HL-60/S4 treated with retinoic acid at 250 ng/mL for 4 days and 3 days (cell line): ENCODE measurements around the gene UCP3.

Experiments
- in situ Hi-C: fragments of 300-500 bp; cut with MboI; formaldehyde crosslinking; loops from 2 replicates; pipeline ENCODE4 v1.7.0; 2022; ENCODE audit warnings: low sequenced_read_pairs

UCP3 gene, protein sequence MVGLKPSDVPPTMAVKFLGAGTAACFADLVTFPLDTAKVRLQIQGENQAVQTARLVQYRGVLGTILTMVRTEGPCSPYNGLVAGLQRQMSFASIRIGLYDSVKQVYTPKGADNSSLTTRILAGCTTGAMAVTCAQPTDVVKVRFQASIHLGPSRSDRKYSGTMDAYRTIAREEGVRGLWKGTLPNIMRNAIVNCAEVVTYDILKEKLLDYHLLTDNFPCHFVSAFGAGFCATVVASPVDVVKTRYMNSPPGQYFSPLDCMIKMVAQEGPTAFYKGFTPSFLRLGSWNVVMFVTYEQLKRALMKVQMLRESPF

DNA sequence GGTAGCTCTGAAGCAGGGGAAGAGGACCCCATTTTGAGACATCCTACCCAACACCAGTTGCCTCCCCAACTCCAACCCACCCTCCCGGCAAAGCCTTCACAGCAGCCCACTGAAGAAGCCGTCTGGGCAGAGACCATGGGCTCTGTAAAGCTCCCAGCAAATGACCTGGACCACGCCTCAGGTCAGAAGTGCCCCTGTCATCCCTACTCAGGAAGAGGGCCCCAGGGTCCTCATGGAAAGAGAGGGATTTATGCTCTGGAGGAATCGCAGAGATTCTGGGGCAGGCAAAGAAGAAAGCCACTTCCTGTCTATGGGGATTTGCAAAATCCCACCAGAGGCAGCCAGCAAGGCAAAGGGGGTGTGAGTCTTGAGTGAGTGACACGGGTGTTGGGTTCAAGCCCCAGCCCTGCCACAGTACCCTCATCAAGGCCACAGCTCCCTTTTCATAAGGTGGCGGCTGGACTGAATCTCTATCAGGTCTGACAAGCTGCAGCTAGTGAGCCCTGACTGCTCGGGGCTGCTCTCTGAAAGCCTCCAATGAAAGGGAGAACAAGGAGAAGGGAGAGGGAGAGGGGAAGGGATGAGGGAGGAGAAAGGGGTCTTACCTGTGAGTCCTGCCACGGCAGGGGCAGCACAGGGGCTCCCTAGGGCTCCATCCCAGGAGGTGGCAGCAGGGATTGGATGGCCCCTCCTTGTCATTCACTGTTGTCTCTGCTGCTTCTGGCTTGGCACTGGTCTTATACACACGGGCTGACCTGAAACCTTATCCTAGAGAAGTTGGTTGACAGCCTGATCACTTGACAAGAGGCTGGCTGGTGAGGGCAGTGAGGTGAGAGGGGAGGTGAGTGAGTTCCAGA lies at the start of gene UCP3:
Gene UCP3, minus strand, starts transcription at position 713 of the 857 bp plus-strand sequence. CDS start 2,043 bp downstream, outside the sequence.
- in situ Hi-C loops, result no loop called here

DNA sequence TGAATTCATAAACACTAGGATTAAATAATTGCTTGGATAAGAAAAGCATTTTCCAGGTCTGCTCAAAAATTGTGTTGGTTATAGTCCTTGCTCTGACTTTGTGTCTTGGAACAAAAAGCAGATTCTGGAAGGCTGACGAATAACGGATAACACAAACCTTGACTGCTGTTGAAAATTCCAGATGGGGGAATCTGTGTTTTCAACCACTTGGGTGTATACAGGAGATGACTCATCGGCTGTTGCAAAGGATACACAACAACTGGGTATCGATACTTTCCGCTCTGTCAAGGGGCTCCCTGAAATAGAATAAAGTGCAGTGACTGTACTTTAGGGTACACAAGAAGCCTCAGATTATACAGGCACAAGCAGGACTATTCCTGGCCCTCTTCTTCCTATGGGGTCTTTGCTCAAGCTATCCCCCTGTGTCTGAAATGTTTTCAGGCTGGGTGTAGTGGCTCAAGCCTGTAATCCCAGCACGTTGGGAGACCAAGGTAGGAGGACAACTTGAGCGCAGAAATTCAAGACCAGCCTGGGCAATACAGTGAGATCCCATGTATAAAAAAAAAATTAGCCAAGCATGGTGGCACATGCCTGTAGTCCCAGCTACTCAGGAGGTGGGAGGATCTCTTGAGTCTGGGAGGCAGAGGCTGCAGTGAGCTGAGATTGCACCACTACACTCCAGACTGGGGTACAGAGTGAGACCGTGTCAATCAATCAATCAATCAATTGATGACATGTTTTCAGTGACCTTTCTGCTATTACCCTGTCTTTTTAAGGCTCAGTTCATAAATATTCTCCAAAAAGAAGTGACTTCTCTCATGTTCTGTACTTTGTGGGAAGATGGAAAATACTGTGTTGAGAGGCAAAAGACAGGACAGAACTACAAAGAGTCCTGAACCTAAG lies 48.6 kb upstream of the UCP3 start:
- in situ Hi-C loops, result no loop called here

DNA sequence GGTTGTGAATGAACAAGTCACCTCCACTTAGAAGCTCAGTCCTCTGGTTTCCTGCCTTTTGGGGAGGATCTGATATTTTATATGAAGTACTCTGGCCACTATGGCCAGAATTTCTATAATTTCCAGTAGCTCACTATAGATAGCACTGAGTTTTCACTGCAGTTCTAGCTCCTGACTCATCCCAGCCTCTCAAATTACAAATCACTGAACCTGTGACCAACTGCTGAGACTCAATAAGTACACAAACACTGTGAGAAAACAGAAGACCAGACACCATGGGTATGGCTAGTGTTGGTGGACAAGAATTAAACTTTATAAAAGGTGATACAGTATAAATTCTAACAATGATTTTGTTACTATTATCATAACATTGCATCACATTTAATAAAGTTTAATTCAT lies 47.1 kb upstream of the UCP3 start:
- in situ Hi-C loops, result no loop called here

DNA sequence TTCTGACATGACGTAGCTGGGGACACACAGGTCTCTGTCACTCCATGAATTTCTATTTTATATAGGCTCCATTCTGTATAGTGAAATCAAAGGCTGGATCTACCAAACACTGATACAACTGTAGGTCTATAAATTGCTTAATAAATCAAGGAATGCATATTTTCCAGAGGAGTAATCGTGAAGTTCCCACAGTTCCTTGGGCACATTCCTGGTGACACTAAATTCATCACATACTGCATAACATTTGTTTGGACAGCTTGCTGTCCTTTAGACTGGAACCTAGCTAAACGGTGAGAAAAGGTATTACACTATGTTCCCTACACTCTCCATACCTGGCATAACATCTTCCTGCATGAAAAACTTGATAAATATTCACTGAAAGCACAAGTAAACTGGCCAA lies 41.6 kb upstream of the UCP3 start:
- in situ Hi-C loops, result no loop called here

DNA sequence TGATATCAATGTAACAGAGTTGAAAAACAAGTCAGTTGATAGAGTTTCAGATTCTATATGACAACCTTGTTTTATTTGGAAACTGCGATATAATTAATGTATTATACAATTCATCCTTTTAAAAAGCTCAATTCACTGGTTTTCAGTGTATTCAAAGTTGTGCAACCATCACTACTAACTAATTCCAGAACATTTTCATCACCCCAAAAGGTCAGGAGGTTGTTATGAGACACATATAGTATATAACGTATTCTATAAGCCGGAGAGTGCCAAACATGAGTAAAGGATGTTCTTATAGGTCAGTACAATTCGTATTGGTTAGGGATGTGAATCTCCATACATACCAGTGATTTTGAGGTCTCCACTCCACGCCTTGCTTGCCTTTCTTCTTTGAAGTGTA lies 40.1 kb upstream of the UCP3 start:
- in situ Hi-C loops, result no loop called here

DNA sequence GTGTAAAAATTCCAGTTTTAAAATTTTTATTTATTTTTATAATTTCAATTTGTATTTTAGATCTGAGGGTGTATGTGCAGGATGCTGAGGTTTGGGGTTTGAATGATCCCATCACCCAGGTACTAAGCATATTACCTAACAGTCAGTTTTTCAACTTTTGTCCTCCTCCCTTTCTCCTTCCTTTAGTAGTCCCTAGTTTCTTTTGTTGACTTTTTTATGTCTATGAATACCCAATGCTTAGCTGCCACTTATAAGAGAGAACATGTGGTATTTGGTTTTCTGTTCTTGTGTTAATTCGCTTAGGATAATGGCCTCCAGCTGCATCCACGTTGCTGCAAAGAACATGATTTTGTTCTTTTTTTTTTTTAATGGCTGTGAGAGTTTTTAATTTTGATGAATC lies 35.7 kb upstream of the UCP3 start:
- in situ Hi-C loops, result no loop called here

DNA sequence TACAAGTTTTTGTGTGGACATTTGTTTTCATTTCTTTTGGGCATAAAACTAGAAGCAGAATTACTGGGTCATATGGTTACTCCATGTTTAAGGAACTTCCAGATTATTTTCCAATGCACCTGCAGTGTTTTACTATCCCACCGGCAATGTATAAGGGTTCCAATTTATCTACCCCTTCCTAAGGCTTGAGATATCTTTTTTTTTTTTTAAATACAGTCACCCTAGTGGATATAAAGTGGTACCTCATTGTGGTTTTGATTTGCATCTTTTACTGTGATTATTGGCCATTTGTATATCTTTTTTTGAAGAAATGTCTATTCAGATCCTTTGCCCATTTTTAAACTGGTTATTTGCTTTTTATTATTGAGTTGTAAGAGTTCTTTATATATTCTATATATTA lies 34.6 kb upstream of the UCP3 start:
- in situ Hi-C loops, result no loop called here

DNA sequence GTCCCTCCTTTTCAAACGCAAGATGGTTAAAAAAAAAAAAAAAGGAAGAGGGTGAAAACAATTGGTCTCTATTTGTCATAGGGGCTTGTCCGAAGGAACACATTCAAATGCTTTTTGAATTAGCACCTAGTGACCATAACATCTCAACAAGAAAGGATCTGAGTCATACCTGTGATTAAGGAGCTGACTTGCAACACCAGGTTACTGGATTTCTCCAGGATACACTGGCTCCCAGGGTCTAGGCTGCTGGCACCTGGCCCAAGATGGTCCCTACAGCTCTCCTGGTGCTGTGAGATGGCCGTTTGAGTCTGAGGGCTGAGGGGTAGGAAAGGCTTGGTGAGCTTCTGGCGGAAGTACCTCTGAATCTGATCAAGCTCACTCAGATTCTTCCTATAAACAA lies 28.4 kb upstream of the UCP3 start:
- in situ Hi-C loops, result no loop called here

DNA sequence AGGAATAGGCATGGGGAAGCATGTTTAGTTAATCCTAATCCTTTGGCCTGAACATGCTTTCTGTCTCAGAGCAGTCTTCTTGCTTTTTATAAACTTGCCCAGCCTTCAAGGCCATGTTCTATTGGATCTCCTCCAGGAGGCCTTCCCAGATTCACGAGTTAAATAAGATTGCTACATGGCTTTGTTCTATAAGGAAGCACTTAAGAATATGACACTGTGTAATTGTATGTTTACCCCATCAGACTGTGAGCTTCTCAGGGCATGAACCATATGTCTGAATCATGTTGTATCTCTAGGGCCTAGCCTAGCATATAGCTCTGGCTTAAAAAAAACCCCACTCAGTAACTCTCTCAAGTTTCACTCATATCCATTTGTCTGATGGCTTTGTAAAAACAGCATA lies 26.4 kb upstream of the UCP3 start:
- in situ Hi-C loops, result no loop called here

DNA sequence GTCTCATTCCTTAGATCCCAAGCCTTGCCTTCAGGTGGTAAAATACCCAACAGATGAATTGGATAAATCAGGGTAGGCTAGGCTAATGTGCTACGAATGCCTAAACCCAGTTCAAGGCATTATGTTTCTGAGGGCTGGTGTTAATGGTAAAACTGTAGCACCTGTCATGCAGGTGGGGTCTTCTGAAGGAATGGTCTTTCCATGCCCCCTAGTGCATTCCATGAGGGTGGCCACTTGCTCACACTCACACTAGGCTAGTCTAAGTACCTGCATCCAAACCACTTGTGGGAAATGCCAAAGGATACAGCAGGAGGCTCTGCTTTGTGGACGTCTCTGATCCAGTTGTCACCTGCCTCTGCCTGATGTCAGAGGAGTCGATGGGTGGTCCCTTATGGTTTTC lies 24.2 kb upstream of the UCP3 start:
- in situ Hi-C loops, result no loop called here

DNA sequence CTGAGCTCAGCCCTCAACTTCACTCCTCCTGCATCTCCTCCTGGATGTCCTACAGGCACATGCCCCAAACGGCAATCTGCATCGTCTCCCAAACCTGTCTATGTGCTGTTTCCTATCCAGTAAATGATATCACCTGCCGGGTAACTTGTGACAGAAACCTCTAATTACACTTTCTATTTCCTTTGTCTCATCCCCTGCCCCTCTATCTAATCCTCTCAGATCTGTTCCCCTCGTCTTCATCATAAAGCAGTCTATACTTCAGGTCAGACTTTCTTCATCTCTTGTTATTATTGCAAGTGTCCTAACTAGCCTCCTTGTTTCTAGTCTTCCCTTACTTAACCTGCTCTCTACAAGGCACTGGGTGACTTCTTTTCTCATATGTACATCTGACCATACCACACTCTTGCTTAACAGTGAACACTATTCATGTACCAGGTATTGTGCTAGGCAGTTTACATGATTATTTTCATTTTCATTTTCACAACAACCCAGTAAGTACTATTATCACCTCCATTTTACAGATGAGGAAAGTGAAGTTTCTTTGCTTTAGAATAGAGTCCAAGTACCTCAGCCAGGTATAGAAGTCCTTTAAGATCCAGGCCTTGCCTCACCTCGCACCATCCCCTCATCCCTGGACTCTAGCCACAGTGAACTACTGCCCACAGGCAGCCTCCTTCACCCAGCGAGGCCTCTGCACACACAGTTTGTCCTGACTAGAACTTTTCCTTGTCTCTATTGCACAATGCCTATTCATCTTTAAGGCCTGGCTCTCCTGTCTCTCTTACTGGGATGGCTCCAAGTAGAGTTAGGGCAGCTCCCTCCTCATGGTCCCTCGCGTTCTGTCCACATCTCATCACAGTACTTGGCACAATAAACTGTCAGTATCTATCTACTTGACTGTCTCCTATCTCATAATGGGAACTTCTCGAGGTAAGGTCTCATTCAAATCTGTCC lies 22.1 kb upstream of the UCP3 start:
- in situ Hi-C loops, result no loop called here

DNA sequence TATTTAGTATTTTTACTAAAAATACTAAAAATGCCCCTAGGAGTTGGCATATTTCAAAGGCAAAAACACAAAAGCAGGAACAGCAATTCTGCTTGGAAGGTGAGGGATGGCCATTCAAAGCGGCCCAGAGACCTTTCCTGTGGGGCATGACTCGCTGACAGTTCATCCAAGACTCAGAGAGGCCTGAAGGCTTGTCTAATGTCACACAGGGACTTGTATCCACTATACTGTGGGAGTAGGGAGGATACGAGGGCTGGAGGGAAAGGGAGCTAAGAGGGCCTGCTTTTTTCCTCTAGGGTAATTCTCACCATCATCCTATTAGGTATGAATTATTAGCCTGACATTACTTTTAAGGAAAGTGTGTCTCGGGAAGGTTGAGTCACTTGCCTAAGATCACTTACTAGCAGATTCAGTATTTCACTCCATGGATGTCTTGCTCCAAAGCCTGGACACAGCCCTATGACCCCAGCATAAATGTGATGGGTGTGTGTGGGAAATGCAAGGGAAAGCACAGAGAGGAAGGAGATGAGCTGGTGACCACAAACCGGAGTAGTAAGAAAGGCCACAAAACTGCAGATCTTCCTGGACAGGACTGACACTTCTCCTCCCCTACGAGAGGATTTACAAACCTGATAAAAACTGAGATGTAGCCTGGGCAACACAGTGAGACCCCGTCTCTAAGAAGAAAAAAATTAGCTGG lies 16.7 kb upstream of the UCP3 start:
- in situ Hi-C loops, result no loop called here

DNA sequence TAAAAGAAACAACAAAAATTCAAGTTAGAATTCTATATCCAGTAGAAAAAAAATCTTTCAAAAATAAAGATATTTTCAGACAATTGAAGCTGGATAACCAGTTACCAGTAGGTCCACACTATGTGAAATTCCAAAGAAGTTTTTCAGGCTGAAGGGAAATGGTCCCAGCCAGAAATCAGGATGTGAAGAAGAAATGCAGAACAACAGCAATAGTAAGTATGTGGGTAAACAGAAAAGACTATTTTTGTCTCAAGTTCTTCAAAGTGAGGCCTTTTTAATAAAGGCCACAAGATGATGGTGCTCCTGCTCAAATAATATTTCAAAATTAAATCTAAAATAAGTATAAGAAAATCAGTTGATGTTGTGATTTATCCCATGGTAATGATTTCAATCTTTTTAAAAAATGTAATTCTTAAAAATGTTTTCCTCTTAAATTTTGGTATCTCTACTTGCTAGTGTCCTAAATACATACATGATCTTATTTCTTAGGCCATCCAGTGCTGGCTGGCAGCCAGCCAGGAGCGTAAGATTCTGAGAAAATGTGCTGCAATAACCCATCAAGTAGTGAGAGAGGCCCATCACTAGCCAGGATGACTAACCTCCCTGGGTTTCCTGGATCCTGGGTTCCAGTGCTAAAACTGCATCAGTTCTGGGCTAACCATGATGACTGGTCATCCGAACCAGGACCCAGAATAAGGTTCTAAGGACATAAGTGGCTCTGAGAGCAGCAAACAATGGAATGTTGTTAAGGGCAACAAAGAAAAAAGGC lies 15.6 kb upstream of the UCP3 start:
- in situ Hi-C loops, result no loop called here

DNA sequence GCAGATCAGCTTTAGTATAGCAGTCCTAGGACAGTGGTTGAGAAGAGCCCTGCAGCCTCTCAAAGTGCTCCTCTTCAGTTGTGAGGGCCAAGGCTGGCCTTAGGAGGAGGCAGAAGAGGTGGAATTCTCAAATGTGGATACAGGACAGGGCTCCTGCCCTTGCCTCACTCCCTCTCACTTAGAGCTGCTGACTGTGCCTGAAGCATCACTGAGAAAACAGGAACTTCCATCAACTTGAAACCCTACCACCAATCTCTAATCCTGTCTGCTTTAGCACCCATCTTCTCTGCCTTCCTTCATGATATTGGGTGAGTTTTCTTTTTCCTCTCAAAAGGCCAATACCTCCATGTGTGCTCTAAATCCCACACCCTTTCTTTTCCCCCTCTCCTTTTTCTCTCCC lies 14.4 kb upstream of the UCP3 start:
- in situ Hi-C loops, result no loop called here

DNA sequence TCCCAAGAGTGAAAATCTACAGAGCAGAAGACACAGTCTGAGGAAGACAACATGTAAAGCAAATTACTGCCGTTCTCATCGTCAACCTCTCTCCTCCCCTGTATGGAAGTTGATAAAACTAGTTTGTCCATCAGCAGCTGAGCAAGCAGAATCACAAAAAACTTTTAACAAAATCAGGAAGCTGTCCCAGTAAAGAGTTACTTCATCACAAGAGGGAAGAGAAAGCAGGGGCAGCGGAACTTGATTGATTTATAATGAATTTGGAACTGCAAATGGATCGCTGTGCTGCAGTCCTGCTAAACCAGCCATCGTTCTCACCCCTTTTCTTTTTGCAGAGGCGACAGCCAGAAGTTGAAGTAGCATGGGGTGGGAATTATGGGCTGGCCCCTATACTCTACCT lies 13.7 kb upstream of the UCP3 start:
- in situ Hi-C loops, result no loop called here

DNA sequence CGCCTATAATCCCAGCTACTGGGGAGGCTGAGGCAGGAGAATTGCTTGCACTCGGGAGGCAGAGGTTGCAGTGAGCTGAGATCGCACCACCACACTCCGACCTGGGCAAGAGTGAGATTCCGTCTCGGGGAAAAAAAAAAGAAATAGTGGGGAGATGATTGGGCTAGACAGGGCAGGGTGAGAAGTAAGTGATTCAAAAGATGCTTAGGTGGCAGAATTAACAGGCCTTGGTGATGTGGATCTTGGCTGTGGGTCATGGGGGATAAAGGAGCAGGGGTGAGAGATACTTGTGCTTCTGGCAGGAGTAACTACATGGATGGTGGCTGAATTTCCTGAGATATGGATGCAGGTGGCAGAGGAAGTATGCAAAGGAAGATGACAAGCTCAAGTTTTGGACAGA lies 13.1 kb upstream of the UCP3 start:
- in situ Hi-C loops, result no loop called here

DNA sequence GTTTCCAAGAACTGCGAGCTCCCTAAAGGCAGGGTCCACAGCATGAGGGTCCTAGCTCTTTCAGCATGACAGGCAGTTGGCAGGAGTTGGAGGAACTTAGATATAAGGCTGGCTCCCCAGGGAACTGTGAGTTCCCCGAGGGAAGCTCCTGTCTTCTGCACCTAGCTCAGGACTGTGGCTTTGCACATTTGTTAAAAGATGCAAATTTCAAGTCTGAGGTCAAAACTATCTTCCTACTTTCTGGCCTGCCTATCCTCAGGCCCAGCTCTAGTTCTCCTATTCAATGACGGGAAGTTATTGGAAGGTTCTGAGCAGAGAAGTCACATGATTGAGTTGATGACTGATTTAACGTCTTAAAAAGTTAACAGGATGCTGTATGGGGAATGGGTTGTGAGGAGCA lies 11.7 kb upstream of the UCP3 start:
- in situ Hi-C loops, result no loop called here

DNA sequence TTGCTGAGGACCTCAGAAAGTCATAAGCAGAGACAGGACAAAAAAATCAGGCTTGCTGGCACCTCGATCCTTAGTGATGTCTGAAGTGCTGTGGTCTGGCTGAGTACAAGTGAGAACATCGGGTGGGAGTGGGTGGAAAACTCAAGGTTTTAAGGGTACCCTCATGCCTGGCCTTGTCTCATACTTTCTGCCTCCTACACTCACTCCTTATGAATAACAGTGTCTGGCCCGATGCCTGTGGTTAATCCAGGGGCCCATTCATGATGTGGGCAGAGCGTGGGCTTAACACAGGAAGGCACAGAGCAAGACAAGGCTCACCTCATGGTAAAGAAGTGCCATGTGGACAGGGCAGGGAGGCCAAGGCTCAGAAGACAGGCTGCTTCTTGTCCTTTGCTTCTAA lies 11.0 kb upstream of the UCP3 start:
- in situ Hi-C loops, result no loop called here
